DOHH2 (cell line): ENCODE data around the gene ANAPC2.

ENCODE experiments used
- CTCF ChIP-seq: fragments of 200-600 bp; sonication (generic); IDR thresholded peaks from one replicate; pipeline ENCODE4 v1.5.1; 2014; ENCODE audit warnings: antibody characterized with exemption, mild to moderate bottlenecking, low read depth, low read length; ENCODE audit not compliant: poor library complexity, severe bottlenecking
- EZH2phosphoT487 ChIP-seq: fragments of 200-600 bp; sonication (generic); IDR thresholded peaks from 2 replicates; pipeline ENCODE4 v1.6.1; 2017; ENCODE audit warnings: borderline replicate concordance, mild to moderate bottlenecking, antibody characterized with exemption, low read length, moderate library complexity, mixed read lengths

GRCh38 chr9:137222190-137223077, 34.1 kb upstream of the ANAPC2 start, which contains the start of gene RNF208:
- TF ChIP-seq CTCF (no peak), EZH2phosphoT487 (no peak)
